Measurements from ENCODE around the gene GALNT9.

- no peak for TF ChIP-seq POLR2A (IDR thresholded peaks at IDR 0.05)
- TF ChIP-seq, protein P1, sequence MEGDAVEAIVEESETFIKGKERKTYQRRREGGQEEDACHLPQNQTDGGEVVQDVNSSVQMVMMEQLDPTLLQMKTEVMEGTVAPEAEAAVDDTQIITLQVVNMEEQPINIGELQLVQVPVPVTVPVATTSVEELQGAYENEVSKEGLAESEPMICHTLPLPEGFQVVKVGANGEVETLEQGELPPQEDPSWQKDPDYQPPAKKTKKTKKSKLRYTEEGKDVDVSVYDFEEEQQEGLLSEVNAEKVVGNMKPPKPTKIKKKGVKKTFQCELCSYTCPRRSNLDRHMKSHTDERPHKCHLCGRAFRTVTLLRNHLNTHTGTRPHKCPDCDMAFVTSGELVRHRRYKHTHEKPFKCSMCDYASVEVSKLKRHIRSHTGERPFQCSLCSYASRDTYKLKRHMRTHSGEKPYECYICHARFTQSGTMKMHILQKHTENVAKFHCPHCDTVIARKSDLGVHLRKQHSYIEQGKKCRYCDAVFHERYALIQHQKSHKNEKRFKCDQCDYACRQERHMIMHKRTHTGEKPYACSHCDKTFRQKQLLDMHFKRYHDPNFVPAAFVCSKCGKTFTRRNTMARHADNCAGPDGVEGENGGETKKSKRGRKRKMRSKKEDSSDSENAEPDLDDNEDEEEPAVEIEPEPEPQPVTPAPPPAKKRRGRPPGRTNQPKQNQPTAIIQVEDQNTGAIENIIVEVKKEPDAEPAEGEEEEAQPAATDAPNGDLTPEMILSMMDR (IDR thresholded peaks at IDR 0.05) = no peak
These were observed 17.2 kb upstream of the GALNT9 start for GRCh38 chr12:132346471-132347175.
